CD4-positive, alpha-beta T cell treated with Interleukin-17A for 4 hours (primary cell): ENCODE measurements around the gene GJE1.
"Not testable (repeated sequence)": the region's sequence is repeated elsewhere in the genome, so short reads cannot be mapped to it uniquely, and the experiment has no call there.

Experiments
- DNase-seq: peaks from one replicate; pipeline ENCODE4 v3.0.0-alpha.2; 2020; ENCODE audit warnings: mixed read lengths

The GJE1 gene, protein sequence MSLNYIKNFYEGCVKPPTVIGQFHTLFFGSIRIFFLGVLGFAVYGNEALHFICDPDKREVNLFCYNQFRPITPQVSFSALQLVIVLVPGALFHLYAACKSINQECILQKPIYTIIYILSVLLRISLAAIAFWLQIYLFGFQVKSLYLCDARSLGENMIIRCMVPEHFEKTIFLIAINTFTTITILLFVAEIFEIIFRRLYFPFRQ

DNA sequence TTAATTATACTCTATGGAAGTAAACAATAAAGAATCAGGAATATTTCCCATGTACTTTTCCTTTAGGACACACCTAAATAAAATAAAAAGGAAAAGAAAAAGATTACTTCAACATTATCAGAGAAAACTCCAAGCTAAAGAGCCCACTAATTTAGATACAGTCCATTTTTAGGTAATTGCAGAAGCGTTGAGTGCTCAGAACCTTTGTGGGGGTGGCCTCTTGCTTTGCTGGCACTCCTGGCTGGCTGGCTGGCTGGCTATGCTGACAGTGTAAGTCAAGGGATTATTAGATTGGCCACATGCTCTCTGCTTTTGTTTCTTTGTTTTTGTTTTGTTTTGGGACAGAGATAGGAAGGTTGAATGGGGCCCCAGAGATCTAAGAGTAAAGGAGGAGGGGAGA, at the start of gene GJE1:
Gene GJE1, plus strand, starts transcription at position 301 of the 400 bp plus-strand sequence. CDS start 234 bp downstream, outside the sequence.
- DNase-seq, result no peak

DNA sequence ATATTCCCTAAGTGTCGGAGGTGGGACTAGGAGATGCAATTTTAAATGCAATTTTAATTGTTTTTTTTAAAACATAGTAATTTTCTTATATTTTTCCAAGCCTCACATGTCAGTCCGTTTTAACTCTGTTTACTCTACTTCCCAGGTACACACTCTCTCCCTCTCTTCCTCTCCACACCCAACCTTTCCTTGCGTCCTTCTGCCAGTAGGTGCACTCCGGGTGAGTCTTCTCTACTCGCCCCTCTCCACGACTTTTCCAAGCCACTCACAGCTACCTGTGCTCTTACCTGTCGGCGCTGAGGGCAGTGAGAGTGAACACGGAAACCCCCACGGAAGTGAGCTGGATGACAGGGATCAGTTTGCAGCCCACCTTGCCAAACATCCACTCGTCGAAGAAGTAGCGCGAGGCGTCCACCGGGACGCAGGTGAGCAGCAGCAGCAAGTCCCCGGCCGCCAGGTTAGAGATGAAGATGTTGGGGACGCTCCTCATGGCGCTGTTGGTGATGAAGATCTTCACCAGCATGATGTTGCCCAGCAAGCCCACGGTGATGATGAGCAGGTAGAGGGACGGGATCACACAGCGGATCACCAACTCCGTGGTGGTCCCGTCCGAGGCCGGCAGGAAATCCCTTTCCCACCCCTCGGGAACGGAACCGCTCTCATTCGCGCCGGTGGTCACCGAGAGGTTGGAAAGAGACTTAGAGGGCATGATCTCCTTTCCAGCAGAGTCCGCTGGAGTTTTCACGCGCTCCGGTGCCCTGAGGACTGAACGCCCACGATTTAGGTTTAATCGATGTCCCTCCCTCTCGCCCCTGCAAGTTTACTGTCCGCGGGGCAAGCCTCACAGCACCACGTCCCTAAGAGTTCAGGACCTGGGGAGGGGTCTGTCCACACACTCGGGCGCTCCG, 44.5 kb upstream of the GJE1 start:
- no peak for DNase-seq

DNA sequence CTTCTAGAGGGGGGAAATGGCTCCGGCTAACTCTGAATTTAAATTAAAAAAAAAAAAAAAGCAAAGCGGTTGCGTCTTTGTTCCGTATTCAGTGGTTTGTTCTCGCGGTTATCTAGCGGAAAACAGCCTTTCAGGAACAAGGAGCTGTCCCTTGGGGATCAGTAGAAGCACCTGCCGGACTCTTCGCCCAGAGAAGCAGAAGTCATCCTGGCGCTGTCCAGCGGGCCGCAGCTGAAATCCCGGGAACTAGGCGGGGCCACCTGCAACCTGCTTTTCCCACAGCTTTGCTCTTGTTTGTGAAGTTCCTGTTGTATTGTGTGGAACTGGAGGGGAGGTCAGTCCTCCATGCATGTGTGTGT, 43.9 kb upstream of the GJE1 start:
- no peak for DNase-seq

DNA sequence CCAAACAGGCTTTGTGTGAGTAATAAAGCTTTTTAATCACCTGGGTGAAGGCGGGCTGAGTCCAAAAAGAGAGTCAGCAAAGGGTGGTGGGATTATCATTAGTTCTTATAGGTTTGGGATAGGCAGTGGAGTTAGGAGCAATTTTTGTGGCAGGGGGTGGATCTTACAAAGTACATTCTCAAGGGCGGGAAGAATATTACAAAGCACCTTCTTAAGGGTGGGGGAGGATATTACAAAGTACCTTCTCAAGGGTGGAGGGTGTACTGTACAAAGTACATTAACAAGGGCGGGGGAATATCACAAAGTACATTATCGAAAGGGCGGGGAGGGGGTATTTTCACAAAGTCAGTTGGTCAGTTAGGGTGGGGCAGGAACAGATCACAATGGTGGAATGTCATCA, 27.9 kb upstream of the GJE1 start:
- DNase-seq, result not testable (repeated sequence)

DNA sequence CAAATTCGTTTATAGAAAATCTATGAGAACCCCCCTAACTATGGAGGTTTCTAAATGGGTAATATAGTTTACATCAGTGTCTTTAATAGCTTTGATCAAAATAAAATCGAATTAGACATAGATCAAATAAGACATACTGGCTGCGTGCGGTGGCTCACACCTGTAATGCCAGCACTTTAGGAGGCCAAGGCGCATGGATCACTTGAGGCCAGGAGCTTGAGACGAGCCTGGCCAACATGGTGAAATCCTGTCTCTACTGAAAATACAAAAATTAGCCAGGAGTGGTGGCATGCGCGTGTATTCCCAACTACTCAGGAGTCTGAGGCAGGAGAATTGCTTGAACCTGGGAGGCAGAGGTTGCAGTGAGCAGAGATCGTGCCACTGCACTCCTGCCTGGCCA, 21.9 kb upstream of the GJE1 start:
- not testable (repeated sequence) for DNase-seq

DNA sequence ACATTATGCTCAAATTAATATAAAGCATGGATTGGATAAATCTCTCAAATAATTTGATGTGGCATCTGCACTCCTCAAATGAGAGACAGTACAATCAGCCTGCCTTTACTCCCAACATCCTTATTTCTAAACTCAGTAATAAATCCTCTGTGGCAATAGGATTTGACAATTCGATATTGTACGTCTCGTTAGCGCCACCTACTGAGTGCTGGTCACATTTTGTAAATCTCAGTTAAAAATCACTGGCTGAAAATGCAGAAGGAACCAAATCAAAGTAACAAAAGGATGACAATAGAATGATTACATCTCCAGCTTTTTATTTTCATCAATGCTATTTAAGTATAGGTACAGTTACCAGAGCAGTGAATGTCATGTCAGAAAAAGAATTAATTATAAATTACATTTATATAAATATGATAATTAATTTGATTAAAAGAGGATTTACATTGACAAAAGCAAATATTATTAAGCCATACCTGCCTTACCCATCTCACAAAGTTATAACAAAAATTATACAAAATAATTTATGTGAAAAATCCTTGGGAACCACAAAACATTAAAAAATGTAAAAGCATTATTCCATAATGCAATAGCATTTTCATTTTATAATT, 20.2 kb upstream of the GJE1 start:
- peak; percentile 73 for DNase-seq

DNA sequence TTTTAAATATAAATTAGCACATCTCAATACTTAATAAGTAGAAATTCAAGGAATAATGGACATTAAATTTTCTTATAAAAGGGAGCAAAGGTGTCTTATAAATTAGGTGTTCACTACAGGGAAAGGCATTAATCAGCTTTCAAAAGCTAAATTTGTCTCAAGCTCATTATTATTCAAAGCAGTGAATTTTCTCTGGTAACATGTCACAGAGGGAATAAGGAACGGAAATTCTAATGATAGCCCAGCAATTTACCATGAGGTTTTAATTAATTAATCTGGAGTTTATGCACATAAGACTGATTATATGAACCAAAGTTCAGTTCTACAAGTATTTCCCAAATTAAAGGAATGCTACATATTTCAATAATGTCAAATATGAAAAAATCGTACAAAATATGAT, 15.4 kb upstream of the GJE1 start:
- no peak for DNase-seq

DNA sequence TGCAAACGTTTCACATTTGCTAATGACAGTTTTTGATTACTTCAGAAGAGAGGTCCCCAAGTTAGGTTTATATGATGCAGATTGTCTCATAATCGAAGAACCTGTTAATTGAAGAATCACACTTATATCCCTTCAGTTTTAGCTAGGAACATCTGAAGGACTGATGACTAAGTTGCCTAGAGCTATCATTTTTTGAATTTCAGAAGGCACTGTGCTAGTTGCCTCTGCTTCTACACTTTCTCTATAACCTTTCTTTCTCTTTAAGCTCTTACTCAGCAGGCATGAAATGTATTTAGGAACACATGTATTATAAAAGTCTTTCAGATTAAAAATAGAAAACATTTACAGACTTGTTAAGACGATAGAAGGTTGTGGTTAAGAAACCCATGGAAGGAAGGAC, 14.4 kb upstream of the GJE1 start:
- no peak for DNase-seq

DNA sequence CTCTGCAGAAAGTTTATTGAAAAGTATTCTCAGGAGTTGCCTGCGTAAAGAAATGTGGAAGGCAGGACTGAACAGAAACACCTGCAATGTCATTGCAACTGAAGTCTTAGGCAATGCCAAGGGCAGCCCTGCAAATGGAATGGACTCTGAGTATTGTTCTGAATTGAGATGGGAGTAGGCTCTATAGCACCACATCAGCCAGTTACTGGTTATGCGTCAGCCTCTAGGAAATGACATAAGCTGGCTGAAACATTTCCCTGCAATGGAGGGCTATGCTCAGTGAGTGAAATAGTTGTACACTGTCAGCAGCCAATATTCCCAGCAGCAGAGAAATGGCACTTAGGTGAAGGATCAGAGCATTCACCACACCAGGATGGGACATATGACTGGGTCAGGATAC, 13.8 kb upstream of the GJE1 start:
- no peak for DNase-seq

DNA sequence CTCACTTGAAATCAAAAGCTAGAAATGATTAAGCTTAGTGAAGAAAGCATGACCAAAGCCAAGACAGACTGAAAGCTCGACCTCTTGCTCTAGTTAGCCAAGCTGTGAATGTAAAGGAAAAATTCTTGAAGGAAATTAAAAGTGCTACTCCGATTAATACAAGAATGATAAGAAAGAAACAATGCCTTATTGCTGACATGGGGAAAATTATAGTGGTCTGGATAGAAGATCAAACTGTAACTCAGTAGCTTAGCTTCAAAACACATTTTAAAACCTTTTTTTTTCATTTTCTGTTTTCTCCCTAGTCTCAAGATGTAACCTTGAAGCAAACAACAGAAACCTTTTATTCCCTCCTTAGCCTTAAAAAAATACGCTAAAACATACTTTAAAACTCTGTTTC, 11.4 kb upstream of the GJE1 start:
- DNase-seq, result no peak

DNA sequence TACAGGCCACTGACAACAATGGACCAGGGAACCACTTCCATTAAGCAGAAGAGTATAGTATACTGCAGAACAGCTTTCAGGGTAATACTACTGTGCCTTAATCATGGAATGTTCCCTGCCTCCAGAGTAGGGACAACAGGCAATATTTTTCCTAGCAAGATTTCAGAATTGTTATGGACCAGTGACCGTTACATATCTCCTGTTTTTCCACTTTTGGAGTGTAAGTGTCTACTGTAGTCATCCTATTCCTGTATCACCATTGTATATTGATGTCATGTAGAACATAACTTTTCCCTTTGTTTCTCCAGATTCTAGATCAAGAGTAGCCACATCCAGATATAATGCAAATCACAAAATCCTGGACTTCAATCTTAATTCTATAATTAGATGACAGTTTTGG, 1.9 kb upstream of the GJE1 start:
- DNase-seq, result no peak

DNA sequence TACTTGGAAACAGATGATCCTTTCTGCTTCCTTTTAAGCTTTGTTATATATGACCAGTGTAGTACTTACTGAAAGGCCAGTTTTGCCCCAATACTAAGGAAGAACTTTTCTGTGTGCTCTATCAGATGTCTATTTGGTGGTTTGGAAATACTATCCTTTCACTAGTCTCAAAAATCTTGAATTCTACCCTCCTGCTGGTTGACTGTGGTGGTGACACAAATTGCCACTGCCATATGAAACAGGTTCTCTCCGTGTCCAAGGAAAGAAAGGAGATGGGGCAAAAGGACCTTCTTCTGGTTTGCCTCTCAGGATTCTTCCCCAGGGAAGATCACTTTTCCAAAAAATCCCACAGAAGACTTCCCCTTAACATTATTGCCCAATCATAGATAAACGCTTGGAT, 6.2 kb downstream of the GJE1 start:
- DNase-seq, result no peak

DNA sequence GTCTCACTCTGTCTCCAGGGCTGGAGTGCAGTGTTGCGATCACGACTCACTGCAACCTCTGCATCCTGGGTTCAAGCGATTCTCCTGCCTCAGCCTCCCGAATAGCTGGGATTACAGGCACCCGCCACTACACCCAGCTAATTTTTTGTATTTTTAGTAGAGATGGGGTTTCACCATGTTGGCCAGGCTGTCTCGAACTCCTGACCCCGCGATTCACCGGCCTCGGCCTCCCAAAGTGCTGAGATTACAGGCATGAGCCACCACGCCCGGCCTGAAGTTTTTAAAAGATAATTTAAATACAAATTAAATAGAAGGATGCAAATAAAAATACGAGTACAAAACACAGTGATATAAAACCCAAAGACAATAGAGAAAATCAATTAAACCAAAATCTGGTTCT, 8.8 kb downstream of the GJE1 start:
- DNase-seq, result not testable (repeated sequence)

DNA sequence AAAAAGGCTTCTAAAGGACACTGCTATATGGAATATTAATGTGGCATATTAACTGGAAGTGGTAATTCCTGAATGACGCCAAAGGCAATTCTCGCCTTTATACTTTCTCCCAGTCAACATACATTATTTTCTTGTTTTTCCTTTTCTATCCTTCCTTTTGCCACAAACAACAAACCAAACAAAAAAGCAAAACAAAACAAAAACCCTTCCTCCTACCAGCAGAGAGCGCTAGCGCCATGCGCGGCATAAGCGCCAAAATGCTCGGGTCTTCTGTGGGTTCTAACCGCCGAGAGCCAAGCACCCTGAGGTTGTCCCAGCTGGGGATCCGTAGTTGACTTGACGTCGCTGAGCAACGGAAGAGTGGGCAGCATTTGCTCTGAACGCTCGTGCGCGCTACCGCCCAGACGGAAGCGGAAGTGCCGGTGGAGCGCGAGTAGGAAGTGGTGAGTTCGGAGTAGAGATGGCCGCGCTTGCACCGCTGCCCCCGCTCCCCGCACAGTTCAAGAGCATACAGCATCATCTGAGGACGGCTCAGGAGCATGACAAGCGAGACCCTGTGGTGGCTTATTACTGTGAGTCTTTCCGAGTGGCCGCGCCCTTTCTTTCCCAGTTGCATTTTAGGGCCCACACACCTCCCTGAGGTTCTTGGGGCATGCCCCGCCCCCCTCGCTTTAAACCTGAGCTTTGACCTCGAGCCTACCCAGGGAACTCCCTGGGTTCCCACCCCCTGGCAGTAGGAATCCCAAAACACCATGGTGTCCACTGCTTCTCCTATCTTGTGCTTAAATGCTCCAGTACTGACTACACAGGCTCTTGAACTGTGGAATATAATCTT, 14.3 kb downstream of the GJE1 start, which contains the start of the genes NMBR and VTA1:
Gene NMBR, minus strand, starts transcription at position 295 of the 835 bp plus-strand sequence. CDS start 58,464 bp downstream, outside the sequence.
Gene VTA1, plus strand, starts transcription at position 436 of the 835 bp plus-strand sequence. Its CDS starts 25 bp downstream, at position 461.
- DNase-seq, result peak; percentile 95

DNA sequence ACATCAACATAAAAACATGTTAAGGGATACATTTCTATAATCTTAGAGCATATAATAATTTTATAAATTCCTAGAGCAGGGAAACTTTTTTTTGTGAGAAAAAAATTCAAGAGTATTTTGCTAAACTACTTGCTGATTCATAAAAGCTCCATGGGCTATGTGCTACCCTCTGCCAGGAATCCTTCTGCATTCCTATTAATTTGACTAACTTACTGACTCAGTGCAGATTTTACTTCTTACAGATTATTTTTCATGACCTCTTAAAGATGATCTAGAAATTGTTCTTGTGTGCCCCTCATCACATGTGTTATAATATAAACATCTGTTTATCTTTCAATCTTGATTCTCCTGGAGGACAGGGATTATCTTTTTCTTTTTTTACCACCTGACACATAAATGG, 20.0 kb downstream of the GJE1 start:
- no peak for DNase-seq

DNA sequence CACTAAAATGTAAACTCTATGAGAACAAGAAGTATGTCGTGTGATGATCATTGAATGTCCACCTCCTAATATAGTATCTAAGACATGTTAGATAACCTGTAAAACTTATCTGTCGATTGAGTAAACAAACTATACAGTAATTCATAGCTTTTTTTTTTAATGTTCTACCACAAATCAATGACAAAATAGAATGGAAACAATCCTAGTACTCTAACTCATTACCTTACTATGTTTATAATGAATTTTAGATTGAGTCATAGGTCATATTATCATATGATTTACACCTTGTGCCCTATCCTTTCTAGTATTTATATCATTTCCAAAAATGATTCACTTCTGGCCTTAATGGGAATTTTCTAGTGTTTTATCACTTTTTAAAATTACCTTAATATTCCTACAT, 20.5 kb downstream of the GJE1 start:
- no peak for DNase-seq

DNA sequence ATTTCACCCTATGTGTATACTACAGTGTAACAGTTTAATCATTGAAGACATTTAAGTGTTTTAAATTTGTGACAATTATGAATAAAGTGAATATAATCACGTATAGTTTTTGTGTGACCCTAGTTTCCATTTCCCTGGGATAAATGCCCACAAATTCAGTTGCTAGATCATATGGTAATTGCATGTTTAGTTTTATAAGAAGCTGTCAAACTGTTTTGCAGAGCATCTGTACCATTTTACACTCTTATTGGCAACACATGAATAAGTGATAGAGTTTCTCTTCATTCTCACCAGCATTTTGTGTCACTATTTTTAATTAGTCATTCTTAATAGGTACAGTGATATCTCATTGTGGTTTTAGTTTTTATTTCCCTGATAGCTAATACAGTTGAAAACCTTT, 21.6 kb downstream of the GJE1 start:
- DNase-seq, result no peak

DNA sequence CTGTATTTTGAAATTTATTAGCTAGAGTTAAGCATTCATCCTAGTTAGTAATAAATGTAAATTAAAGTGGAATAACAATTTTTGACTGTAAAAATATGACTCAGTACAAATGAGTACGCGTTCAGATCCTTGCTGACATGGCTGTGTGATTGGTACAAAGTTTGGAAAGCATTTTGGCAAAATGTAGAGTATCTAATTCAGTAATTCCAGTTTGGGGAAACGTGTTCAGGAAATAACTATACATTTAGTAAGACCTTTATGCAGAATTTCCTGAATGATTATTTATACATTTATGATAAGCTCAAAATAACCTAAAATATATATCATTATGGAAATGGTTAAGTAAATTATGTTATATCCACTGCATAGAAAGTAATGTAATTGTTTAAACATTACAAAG, 22.4 kb downstream of the GJE1 start:
- no peak for DNase-seq

DNA sequence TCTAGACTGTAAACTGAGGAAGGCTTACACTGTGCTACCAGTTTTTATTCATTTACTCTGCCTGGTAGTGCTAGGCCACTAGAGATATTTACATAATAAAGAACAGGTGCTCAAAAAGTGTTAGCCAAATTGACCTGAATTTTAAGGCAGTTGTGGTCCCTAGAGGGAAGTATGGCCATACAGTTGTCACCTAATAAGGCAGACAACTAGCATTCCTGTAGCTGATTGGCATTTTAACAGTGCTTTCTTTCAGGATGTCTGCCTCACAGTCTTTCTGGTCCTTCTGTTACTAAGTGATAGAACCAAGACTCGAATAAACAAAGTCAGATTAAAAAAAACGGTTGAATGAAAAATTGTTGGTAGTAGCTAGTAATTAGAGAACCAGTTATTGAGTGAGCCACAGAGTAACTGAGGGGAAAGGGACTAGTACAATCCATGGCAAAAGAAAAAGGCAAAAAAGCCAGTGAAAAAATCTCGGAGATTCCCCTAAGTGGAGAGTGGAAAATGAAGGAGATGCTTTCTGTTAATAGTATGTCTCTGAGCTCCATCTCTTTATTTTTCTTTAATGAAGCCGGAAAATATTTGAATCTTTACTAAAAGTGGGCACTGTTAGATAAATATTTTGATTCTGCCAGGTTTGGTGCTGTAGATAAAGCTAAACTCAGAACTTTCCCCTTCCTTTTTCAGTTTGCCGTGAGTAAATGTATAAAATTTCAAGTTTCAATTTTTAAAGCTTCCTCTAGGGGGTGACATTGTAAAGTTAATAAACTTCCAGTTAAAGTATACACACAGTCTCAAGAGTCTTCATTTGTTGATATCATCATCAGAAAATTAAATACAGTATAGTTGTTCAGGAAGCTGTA, 23.4 kb downstream of the GJE1 start:
- DNase-seq, result no peak

DNA sequence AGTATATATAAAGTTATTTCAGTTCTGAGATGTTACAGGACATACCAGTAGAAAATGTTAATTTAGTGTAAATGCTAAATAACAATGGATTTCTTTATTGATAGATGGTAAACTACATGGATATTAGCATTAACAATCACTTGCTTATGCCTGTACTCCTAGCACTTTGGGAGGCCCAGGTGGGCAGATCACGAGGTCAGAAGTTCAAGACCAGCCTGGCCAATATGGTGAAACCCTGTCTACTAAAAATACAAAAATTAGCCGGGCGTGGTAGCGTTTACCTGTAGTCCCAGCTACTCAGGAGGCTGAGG, 24.0 kb downstream of the GJE1 start:
- DNase-seq, result not testable (repeated sequence)

DNA sequence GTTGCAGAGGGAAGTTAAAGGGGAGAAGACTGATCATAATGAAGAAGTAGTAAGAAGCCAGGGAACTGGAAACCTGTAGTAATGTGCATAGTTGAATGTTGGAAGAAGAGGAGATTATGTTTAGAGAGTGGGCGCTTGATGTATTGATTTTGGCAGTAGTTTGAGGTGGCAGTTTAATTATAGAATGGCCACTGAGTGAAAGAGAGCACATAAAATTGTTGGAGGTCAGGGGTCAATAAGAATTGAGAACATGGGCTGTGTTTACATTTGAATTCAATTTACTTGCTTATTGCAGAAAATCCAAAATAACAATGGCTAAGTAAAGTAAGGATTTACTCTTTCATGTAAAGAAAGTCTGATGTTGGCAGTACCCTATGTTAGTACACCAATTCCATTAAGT, 30.1 kb downstream of the GJE1 start:
- DNase-seq, result no peak

DNA sequence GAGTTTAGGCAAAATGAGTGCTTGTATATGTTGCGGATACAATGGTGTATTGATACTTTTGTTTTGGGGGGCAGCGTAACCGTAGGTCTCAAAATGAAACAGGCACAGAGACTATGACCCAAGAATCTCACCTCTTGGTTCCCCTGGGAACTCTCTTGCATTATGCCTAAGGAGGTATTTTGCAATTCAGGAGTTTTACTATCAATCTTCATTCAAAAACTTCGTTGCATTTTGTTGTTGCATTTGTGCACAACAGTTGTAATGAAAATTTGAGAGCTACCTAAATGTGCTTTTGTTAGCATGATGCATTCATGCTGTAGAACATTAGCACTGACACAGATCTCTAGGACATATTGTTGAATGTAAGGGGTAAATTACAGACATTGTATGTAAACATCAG, 32.5 kb downstream of the GJE1 start:
- DNase-seq, result no peak
